K562 (cell line): ENCODE data around the gene CCDC7. TPM values are rescaled to one million over a fixed set of nuclear protein-coding genes. Genes with fewer than 3 reads are reported as not detected.
A peak's percentile ranks its signal among the peaks of the same experiment; 100 is the strongest.

Experiments
- CBFA2T2 ChIP-seq: fragments of 450-650 bp; conservative IDR thresholded peaks from 2 replicates; pipeline ENCODE4 v1.6.1; 2017; ENCODE audit warnings: mild to moderate bottlenecking
- CCNT2 ChIP-seq: IDR thresholded peaks from 2 replicates; pipeline ENCODE4 v1.6.1; 2011; ENCODE audit warnings: borderline replicate concordance, low read depth, mild to moderate bottlenecking, moderate library complexity, mixed read lengths, low read length; ENCODE audit not compliant: insufficient read length; ENCODE audit errors: extremely low read depth
- EZH2 ChIP-seq: IDR thresholded peaks from 2 replicates; pipeline ENCODE4 v1.6.1; 2012; ENCODE audit warnings: low read depth, mild to moderate bottlenecking, inconsistent platforms, low read length, borderline replicate concordance
- FOXP1 ChIP-seq: sonication (generic); formaldehyde crosslinking; IDR thresholded peaks from 2 replicates; pipeline ENCODE4 v1.8.0; 2022; ENCODE audit warnings: mild to moderate bottlenecking, missing genetic modification reagents
- GMEB1 ChIP-seq: fragments of 250-450 bp; sonication (Bioruptor Pico); IDR thresholded peaks from 2 replicates; pipeline ENCODE4 v1.4.0; 2020; ENCODE audit warnings: mild to moderate bottlenecking
- HCFC1 ChIP-seq: IDR thresholded peaks from 2 replicates; pipeline ENCODE4 v1.6.1; 2012; ENCODE audit warnings: low read depth, low read length, improper control_type of control experiment
- ILF3 ChIP-seq: fragments of 450-650 bp; IDR thresholded peaks from 2 replicates; pipeline ENCODE4 v1.6.1; 2018; ENCODE audit warnings: antibody characterized with exemption, mild to moderate bottlenecking, moderate library complexity, borderline replicate concordance
- LEF1 ChIP-seq: fragments of 450-650 bp; IDR thresholded peaks from 2 replicates; pipeline ENCODE4 v1.6.1; 2016; ENCODE audit warnings: mild to moderate bottlenecking
- MLX ChIP-seq, 2 experiments: fragments of 450-650 bp in 1 of 2; sonication (generic) in 1 of 2; formaldehyde crosslinking; conservative IDR thresholded peaks; 2 replicates each; pipeline versions ENCODE4 v1.4.0 to v1.8.1; 2020 to 2022; ENCODE audit warnings: mild to moderate bottlenecking in 1 of 2, missing genetic modification reagents in 1 of 2
- NCOA1 ChIP-seq: fragments of 450-650 bp; IDR thresholded peaks from 2 replicates; pipeline ENCODE4 v1.6.1; 2016; ENCODE audit warnings: low read depth
- NR4A1 ChIP-seq, 2 experiments: fragments of 250-450 bp in 1 of 2; fragments of 450-650 bp in 1 of 2; sonication (Bioruptor Pico) in 1 of 2; IDR thresholded peaks; 2 replicates each; pipeline versions ENCODE4 v1.4.0 to v1.6.1; 2016 to 2020; ENCODE audit warnings: mild to moderate bottlenecking in 2 of 2, missing compliant biosample characterization in 1 of 2, missing genetic modification characterization in 1 of 2, moderate library complexity in 1 of 2
- RFX7 ChIP-seq: fragments of 250-450 bp; sonication (Bioruptor Pico); IDR thresholded peaks from 2 replicates; pipeline ENCODE4 v1.5.1; 2021; ENCODE audit warnings: mild to moderate bottlenecking
- RUNX1 ChIP-seq: sonication (generic); IDR thresholded peaks from 2 replicates; pipeline ENCODE4 v1.6.1; 2016; ENCODE audit warnings: antibody characterized with exemption, low read depth
- SAFB ChIP-seq: fragments of 200-400 bp; formaldehyde crosslinking; IDR thresholded peaks from 2 replicates; pipeline ENCODE4 v1.6.1; 2017; ENCODE audit warnings: low read depth, low read length, borderline replicate concordance
- SRSF1 ChIP-seq: fragments of 200-400 bp; formaldehyde crosslinking; IDR thresholded peaks from 2 replicates; pipeline ENCODE4 v1.6.1; 2017; ENCODE audit warnings: mild to moderate bottlenecking, low read depth, low read length, moderate library complexity
- ZBED1 ChIP-seq: IDR thresholded peaks from 2 replicates; pipeline ENCODE4 v1.6.1; 2014
- ZEB2 ChIP-seq: fragments of 450-650 bp; IDR thresholded peaks from 2 replicates; pipeline ENCODE4 v1.6.1; 2016
- ZKSCAN3 ChIP-seq: fragments of 250-450 bp; sonication (Bioruptor Pico); IDR thresholded peaks from 2 replicates; pipeline ENCODE4 v1.4.0; 2020
- ZNF282 ChIP-seq: sonication (generic); formaldehyde crosslinking; IDR thresholded peaks from 2 replicates; pipeline ENCODE4 v1.8.1; 2023; ENCODE audit warnings: missing genetic modification reagents
- ZNF444 ChIP-seq: fragments of 250-450 bp; sonication (Bioruptor Pico); IDR thresholded peaks from 2 replicates; pipeline ENCODE4 v1.4.0; 2020; ENCODE audit warnings: mild to moderate bottlenecking, moderate library complexity
- ZNF695 ChIP-seq: fragments of 450-650 bp; formaldehyde crosslinking; IDR thresholded peaks from 2 replicates; pipeline ENCODE4 v1.4.0; 2020; ENCODE audit warnings: mild to moderate bottlenecking, moderate library complexity
- polyA plus RNA-seq, 8 experiments: library from polyadenylated mRNA; depleted of rRNA in 4 of 8; stranded (reverse) in 5 of 8; unstranded in 3 of 8; fragments of >200 nt; fragmentation: Nextera tagmentation in 2 of 8; fragmentation: Illumina TruSeq in 1 of 8; extraction: Ambion mirVana in 2 of 8; extraction: Trizol in 1 of 8; gene quantifications; 2 replicates each; pipeline versions ENCODE4 v1.2.1 to v1.2.3, GENCODE V29; 2011 to 2014; ENCODE audit warnings: inconsistent platforms in 1 of 8, missing spikeins in 1 of 8
- total RNA-seq, 7 experiments: library from RNA; depleted of rRNA in 6 of 7; stranded (reverse); fragments of >200 nt in 6 of 7; fragmentation: Illumina TruSeq in 2 of 7; extraction: Trizol in 2 of 7; gene quantifications; 2 replicates each; pipeline versions ENCODE4 v1.2.1 to v1.2.3, GENCODE V29; 2011 to 2021; ENCODE audit warnings: low replicate concordance in 1 of 7
- TF ChIP-seq, protein P1 (sequence below): sonication (generic); formaldehyde crosslinking; IDR thresholded peaks from 2 replicates; pipeline ENCODE4 v1.8.0; 2022; ENCODE audit warnings: missing genetic modification reagents, mild to moderate bottlenecking, moderate library complexity, borderline replicate concordance
- TF ChIP-seq, protein P2 (sequence below): fragments of 450-650 bp; IDR thresholded peaks from 2 replicates; pipeline ENCODE4 v1.6.1; 2016; ENCODE audit warnings: mild to moderate bottlenecking
- TF ChIP-seq, protein P3 (sequence below): sonication (generic); formaldehyde crosslinking; IDR thresholded peaks from 2 replicates; pipeline ENCODE4 v1.8.0; 2022; ENCODE audit warnings: mild to moderate bottlenecking, missing genetic modification reagents

CCDC7 gene
- total and polyA plus RNA-seq, 9 of the 15 experiments (the other 6 are each of a cell fraction or from before 2014, with no cell fraction given) = 1.5 to 6.6 (median 2.7) TPM

DNA sequence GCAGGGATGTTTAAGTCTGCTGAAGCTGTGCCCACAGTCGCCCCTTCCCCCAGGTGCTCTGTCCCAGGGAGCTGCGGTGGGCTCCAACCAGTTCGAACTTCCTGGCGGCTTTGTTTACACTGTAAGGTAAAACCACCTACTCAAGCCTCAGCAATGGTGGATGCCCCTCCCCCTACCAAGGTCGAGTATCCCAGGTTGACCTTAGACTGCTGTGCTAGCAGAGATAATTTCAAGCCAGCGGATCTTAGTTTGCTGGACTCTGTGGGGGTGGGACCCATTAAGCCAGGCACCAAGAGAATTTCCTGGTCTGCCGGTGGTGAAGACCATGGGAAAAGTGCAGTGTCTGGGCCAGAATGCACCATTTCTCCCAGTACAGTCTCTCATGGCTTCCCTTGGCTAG lies 56.0 kb downstream of the CCDC7 start (continued):
- TF ChIP-seq GMEB1 (CRISPR knock-in tag) (no peak), ILF3 (no peak), RFX7 (CRISPR knock-in tag) (no peak), ZBED1 (no peak), MLX (CRISPR knock-in tag; conservative IDR thresholded peaks at IDR 0.05) (no peak), CBFA2T2 (peak; percentile 86), CCNT2 (no peak), ZEB2 (peak; percentile 80), SRSF1 (no peak), EZH2 (no peak), RUNX1 (no peak), ZNF695 (CRISPR knock-in tag) (no peak), NCOA1 (peak; percentile 82; the same call in 1 of the 2 replicates), FOXP1 (CRISPR knock-in tag) (no peak), NR4A1 (CRISPR knock-in tag; IDR thresholded peaks at IDR 0.05) (no peak), NR4A1 (tag; IDR thresholded peaks at IDR 0.05) (no peak), ZNF444 (CRISPR knock-in tag) (no peak), HCFC1 (no peak), ZKSCAN3 (CRISPR knock-in tag) (no peak), SAFB (no peak), ZNF282 (CRISPR knock-in tag) (no peak), LEF1 (peak; percentile 93)
- TF ChIP-seq, protein P1, sequence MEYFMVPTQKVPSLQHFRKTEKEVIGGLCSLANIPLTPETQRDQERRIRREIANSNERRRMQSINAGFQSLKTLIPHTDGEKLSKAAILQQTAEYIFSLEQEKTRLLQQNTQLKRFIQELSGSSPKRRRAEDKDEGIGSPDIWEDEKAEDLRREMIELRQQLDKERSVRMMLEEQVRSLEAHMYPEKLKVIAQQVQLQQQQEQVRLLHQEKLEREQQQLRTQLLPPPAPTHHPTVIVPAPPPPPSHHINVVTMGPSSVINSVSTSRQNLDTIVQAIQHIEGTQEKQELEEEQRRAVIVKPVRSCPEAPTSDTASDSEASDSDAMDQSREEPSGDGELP (CRISPR knock-in tag) = peak; percentile 35; the same call in 1 of the 2 replicates
- TF ChIP-seq, protein P2, sequence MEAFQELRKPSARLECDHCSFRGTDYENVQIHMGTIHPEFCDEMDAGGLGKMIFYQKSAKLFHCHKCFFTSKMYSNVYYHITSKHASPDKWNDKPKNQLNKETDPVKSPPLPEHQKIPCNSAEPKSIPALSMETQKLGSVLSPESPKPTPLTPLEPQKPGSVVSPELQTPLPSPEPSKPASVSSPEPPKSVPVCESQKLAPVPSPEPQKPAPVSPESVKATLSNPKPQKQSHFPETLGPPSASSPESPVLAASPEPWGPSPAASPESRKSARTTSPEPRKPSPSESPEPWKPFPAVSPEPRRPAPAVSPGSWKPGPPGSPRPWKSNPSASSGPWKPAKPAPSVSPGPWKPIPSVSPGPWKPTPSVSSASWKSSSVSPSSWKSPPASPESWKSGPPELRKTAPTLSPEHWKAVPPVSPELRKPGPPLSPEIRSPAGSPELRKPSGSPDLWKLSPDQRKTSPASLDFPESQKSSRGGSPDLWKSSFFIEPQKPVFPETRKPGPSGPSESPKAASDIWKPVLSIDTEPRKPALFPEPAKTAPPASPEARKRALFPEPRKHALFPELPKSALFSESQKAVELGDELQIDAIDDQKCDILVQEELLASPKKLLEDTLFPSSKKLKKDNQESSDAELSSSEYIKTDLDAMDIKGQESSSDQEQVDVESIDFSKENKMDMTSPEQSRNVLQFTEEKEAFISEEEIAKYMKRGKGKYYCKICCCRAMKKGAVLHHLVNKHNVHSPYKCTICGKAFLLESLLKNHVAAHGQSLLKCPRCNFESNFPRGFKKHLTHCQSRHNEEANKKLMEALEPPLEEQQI = peak; percentile 75; the same call in 1 of the 2 replicates
- TF ChIP-seq, protein P3, sequence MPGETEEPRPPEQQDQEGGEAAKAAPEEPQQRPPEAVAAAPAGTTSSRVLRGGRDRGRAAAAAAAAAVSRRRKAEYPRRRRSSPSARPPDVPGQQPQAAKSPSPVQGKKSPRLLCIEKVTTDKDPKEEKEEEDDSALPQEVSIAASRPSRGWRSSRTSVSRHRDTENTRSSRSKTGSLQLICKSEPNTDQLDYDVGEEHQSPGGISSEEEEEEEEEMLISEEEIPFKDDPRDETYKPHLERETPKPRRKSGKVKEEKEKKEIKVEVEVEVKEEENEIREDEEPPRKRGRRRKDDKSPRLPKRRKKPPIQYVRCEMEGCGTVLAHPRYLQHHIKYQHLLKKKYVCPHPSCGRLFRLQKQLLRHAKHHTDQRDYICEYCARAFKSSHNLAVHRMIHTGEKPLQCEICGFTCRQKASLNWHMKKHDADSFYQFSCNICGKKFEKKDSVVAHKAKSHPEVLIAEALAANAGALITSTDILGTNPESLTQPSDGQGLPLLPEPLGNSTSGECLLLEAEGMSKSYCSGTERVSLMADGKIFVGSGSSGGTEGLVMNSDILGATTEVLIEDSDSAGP (CRISPR knock-in tag) = no peak
